ENCODE results near the gene BCL6B.

The BCL6B gene

DNA sequence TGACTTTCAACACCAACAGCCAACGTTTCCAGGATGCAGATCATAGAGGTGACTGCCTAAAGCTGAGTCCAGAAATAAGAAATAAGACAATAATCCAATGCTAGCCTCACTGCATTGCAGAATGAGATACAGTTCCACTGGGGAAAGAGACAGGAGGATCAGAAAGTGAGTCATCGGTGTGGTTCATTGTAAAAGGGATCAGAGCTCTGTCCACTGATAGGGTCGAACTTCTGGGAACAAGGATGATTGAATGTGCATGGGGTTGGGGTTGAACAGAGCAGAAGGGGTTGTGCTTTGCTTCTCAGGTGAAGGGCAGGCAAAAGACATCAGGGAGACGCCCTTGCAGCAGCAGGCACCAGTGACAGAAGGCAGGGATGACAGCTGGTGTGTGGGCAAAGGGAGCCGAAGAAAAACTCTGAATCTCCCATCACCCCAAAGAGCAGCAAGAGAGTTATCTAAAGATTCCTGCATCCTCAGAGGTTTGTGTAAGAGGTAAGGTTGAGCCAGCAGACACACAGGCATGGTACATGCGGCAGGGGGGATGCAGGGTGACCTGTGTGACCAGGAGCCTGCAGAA, 40.8 kb downstream of the BCL6B start:
- DNase-seq: no peak

DNA sequence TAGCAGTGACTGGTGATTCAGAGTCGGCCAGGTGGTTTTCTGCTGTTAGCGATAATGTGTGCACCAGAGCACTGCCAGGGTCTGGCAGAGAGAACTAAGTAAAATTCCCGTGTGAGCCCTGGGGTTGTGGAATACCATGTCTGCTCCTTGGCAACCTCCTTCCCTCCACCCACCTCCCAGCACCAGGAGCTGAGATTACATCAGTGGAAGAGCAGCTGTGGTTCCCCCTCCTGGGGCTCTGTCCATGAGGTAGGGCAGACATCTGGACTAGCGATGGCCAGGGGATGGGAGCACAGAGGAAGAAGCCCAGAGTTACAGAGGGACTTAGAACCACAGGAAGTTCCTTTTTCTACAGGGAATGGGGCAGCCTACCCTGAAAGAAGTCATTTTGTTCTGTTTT, 41.4 kb downstream of the BCL6B start:
- DNase-seq: no peak

DNA sequence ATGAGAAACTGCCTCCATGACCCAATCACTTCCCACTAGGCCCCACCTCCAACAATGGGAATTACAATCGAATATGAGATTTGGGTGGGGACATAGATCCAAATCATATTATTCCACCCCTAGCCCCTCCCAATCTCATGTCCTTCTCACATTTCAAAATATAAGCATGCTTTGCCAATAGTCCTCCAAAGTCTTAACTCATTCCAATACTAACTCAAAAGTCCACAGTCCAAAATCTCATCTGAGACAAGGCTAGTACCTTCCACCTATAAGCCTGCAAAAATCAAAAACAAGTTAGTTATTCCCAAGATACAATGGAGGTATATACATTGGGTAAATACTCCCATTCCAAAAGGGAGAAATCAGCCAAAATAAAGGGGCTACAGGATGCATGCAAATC, 44.3 kb downstream of the BCL6B start:
- DNase-seq: no peak

DNA sequence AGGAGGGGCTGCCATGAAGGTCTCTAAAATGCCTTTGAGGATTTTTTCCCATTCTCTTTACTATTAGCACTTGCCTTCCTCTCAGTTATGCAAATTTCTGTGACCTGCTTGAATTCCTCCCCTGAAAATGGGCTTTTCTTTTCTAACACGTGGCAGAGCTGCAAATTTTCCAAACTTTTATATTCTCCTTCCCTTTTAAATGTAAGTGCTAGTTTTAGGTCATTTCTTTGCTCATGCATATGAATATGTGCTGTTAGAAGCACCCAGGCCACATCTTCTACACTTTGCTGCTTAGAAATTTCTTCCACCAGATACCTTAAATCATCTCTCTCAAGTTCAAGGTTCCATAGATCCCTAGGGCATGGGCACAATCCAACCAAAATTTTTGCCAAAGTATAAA, 45.4 kb downstream of the BCL6B start:
- DNase-seq: no peak

DNA sequence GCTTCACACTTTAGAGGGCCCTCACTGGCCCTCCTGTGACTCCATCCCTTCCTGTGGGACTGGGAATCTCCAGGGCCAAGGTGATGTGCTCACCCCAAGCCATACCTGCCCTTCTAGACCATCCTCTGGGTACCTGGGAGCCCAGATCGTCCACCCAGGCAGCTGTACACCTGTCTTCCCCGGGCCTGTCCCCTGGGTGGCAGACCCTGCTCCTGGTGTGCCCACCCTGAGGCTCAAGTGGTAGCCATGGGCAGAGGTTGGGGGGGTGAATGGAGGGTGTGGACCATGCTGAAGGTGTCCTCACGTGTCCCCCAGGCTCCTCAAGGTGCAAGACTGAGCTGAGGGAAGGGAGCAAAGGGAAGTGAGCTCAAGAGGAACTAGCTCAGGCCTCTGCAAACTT, 47.9 kb downstream of the BCL6B start:
- DNase-seq: no peak

DNA sequence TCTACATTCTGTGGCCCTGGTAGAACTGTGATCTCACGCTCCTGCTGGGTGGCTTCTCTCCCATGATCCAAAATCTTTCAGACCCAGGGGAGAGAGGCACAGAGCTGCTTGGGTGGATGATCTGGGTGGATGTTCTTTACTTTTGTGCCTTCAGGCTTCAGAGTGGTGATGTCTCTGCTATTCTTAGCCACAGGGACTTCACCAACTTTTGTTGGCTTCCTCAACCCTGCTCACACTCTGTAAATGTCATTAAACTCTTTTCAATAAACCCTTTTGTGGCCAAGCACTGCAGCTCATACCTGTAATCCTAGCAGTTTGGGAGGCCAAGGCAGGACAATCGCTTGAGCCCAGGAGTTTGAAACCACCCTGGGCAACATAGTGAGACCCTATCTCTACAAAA, 49.6 kb downstream of the BCL6B start:
- DNase-seq: no peak

DNA sequence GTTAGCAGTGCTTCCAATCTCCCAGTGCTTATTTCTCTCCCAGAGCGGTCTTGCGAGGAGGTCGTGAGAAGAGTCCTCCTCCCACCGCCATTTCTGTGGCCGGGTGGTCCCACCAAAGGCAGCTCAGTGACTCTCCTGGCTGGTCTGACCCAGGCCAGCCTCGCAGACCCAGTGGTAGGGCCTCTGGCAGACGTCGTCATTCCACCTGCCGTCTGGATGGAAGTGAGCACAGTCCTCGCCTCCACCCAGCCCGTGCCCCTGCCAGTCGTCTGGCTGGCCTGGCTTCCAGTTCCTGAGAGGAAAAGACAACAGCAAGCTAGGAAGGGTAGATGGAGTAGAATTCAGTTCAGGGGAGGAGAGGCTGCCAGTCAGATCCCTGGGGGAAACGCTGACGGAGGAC, 52.1 kb downstream of the BCL6B start:
- no peak for DNase-seq

DNA sequence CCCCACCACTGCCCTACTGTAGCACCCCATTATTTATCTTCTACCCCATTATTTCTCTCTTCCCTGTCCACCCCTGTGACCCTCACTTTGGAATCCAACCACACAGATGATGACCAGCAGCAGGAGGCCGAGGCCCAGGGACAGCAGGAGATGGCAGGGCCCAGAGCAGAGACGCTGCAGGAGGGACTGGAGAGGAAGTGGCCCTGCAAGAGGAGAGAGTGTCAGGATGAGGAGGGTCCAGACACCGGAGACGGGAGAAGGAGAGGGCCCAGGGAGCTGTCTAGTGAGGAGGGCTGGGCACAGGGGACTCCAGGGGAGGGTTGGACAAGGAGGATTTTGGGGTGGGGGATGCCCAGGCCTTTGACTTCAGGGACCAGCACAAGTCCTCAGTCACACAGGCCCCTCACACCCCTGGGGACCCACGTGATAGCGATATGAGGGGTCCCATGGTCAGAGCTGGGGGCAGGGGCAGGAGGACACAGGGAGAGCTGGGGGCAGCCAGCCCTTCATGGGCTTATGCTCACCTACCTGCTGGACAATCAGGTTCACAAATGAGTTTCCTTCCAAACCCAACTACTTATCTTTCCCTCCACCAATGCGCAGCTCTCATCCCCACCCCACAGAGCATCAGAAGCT, 55.2 kb downstream of the BCL6B start:
- no peak for DNase-seq

DNA sequence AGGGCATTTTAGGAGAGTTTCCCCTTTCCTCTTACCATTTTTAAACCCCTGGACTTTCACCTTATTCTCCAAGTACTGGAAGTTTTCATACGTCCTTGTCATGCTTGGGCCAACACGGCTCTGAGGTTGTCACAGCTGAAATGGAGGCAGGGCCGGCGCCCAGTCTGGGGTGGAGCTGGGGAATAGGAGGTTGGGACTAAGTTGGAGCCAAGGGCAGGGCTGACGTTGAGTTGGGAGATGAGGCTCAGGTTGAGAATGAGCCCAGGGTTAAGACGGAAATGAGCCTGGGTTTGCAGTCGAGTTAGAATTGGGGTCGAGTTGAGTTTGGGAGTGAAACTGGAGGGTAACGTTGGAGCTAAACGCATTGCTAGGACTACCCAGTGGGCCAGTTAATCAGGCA, 55.9 kb downstream of the BCL6B start:
- no peak for DNase-seq

Data from fibroblast of skin of back (primary cell).